ENCODE measurements around the gene CD226.
"Not testable (repeated sequence)": the region's sequence is repeated elsewhere in the genome, so short reads cannot be mapped to it uniquely, and the experiment has no call there.

Gene CD226

GRCh38 chr18:69947361-69948133 lies at the start of gene CD226:
Gene CD226, minus strand, starts transcription at chr18:69947873. Its CDS starts 467 bp downstream, at chr18:69947406.
- in situ Hi-C loops (cut with MboI; ENCODE audit: low sequenced_read_pairs): no loop called here

GRCh38 chr18:69996951-69997798 lies 49.5 kb upstream of the CD226 start:
- in situ Hi-C loops (cut with MboI; ENCODE audit: low sequenced_read_pairs): no loop called here

- in situ Hi-C loops (cut with MboI; ENCODE audit: low sequenced_read_pairs): no loop called here
Observed at GRCh38 chr18:69996417-69996816, 48.7 kb upstream of the CD226 start.

GRCh38 chr18:69995774-69996173 lies 48.1 kb upstream of the CD226 start:
- in situ Hi-C loops (cut with MboI; ENCODE audit: low sequenced_read_pairs): no loop called here

GRCh38 chr18:69992776-69993175 lies 45.1 kb upstream of the CD226 start:
- in situ Hi-C loops (cut with MboI; ENCODE audit: low sequenced_read_pairs): no loop called here

- in situ Hi-C loops (cut with MboI; ENCODE audit: low sequenced_read_pairs): no loop called here
Observed at GRCh38 chr18:69987870-69988269, 40.2 kb upstream of the CD226 start.

GRCh38 chr18:69985239-69985638 lies 37.6 kb upstream of the CD226 start:
- in situ Hi-C loops (cut with MboI; ENCODE audit: low sequenced_read_pairs): no loop called here

- in situ Hi-C loops (cut with MboI; ENCODE audit: low sequenced_read_pairs): no loop called here
Observed at GRCh38 chr18:69982417-69982816, 34.7 kb upstream of the CD226 start.

- in situ Hi-C loops (cut with MboI; ENCODE audit: low sequenced_read_pairs): no loop called here
Observed at GRCh38 chr18:69981948-69982347, 34.3 kb upstream of the CD226 start.

GRCh38 chr18:69980982-69981804 lies 33.5 kb upstream of the CD226 start:
- in situ Hi-C loops (cut with MboI; ENCODE audit: low sequenced_read_pairs): no loop called here

- in situ Hi-C loops (cut with MboI; ENCODE audit: low sequenced_read_pairs): no loop called here
Observed at GRCh38 chr18:69980509-69980908, 32.8 kb upstream of the CD226 start.

- in situ Hi-C loops (cut with MboI; ENCODE audit: low sequenced_read_pairs): no loop called here
Observed at GRCh38 chr18:69978732-69979715, 31.4 kb upstream of the CD226 start.

GRCh38 chr18:69975294-69975693 lies 27.6 kb upstream of the CD226 start:
- in situ Hi-C loops (cut with MboI; ENCODE audit: low sequenced_read_pairs): not testable (repeated sequence)

GRCh38 chr18:69974365-69974764 lies 26.7 kb upstream of the CD226 start:
- in situ Hi-C loops (cut with MboI; ENCODE audit: low sequenced_read_pairs): no loop called here

- in situ Hi-C loops (cut with MboI; ENCODE audit: low sequenced_read_pairs): no loop called here
Observed at GRCh38 chr18:69969491-69969890, 21.8 kb upstream of the CD226 start.

GRCh38 chr18:69968039-69968438 lies 20.4 kb upstream of the CD226 start:
- in situ Hi-C loops (cut with MboI; ENCODE audit: low sequenced_read_pairs): no loop called here

- in situ Hi-C loops (cut with MboI; ENCODE audit: low sequenced_read_pairs): no loop called here
Observed at GRCh38 chr18:69963196-69963595, 15.5 kb upstream of the CD226 start.

GRCh38 chr18:69961718-69962117 lies 14.0 kb upstream of the CD226 start:
- in situ Hi-C loops (cut with MboI; ENCODE audit: low sequenced_read_pairs): no loop called here

- in situ Hi-C loops (cut with MboI; ENCODE audit: low sequenced_read_pairs): no loop called here
Observed at GRCh38 chr18:69958422-69958821, 10.7 kb upstream of the CD226 start.

GRCh38 chr18:69957747-69958146 lies 10.1 kb upstream of the CD226 start:
- in situ Hi-C loops (cut with MboI; ENCODE audit: low sequenced_read_pairs): no loop called here

All from HL-60/S4 treated with phorbol 12-myristate 13-acetate at 8.2 ng/mL for 4 days and 3 days (cell line).